H1 (cell line): ENCODE results near the gene MXD1. TPM values are rescaled to one million over a fixed set of nuclear protein-coding genes. Genes with fewer than 3 reads are reported as not detected.

Experiments used
- CTCF ChIA-PET: fragments of 300-600 bp; sonication (Branson Sonifier 250); formaldehyde crosslinking; loops from one replicate; lab custom pipeline; 2021; ENCODE audit not compliant: partially characterized antibody; lab: Charles Lee
- POLR2A ChIA-PET: fragments of 300-600 bp; sonication (Branson Sonifier 250); formaldehyde crosslinking; loops from one replicate; lab custom pipeline; 2021; ENCODE audit warnings: inconsistent platforms; ENCODE audit not compliant: partially characterized antibody; lab: Charles Lee
- DNase-seq, 2 experiments: peaks; one replicate each; pipeline versions ENCODE4 v3.0.0 to v3.0.0-alpha.2; 2010 to 2022; ENCODE audit warnings: low spot score in 2 of 2, low read depth in 1 of 2, mixed read lengths in 1 of 2
- FAIRE-seq: peaks from 2 replicates; lab custom pipeline; 2011; peaks lifted over from hg19 to GRCh38; lab: Jason Lieb, UNC
- H2AFZ ChIP-seq: 2 replicates; pipeline ENCODE4 v1.8.1; 2012; ENCODE audit warnings: low read length, inconsistent platforms
- H2AK5ac ChIP-seq: 2 replicates; pipeline ENCODE4 v1.6.1; 2013; ENCODE audit warnings: low read depth, low read length
- H2BK120ac ChIP-seq: replicated peaks from 2 replicates; pipeline ENCODE3; 2013; ENCODE audit warnings: low read depth, low read length, inconsistent platforms
- H2BK12ac ChIP-seq: 2 replicates; pipeline ENCODE4 v1.6.1; 2013; ENCODE audit warnings: low read depth, low read length
- H2BK15ac ChIP-seq: 2 replicates; pipeline ENCODE4 v1.6.1; 2013; ENCODE audit warnings: low read length
- H2BK20ac ChIP-seq: 2 replicates; pipeline ENCODE4 v1.6.1; 2013; ENCODE audit warnings: low read length
- H2BK5ac ChIP-seq: 2 replicates; pipeline ENCODE4 v1.6.1; 2013; ENCODE audit warnings: low read depth, low read length
- H3K14ac ChIP-seq: 2 replicates; pipeline ENCODE4 v1.6.1; 2013; ENCODE audit warnings: inconsistent platforms; ENCODE audit not compliant: insufficient read length
- H3K18ac ChIP-seq: 2 replicates; pipeline ENCODE4 v1.6.1; 2013; ENCODE audit warnings: low read length; ENCODE audit errors: extremely low read depth
- H3K23ac ChIP-seq: 2 replicates; pipeline ENCODE4 v1.6.1; 2013; ENCODE audit warnings: inconsistent platforms; ENCODE audit not compliant: insufficient read length
- H3K23me2 ChIP-seq: 2 replicates; pipeline ENCODE4 v1.6.1; 2013; ENCODE audit warnings: low read depth, low read length
- H3K27ac ChIP-seq: 2 replicates; pipeline ENCODE4 v1.6.1; 2011; ENCODE audit warnings: low read depth, low read length, inconsistent platforms
- H3K27me3 ChIP-seq, 4 experiments: replicated peaks in 1 of 4; 1 replicate in 1 of 4; 2 replicates in 3 of 4; pipeline versions ENCODE4 v1.6.1 to v1.8.1; 2011 to 2013; ENCODE audit warnings: low read length in 3 of 4, mild to moderate bottlenecking in 3 of 4, inconsistent platforms in 2 of 4, mixed read lengths in 2 of 4, moderate library complexity in 1 of 4; ENCODE audit not compliant: control insufficient read depth in 3 of 4, insufficient read depth in 3 of 4; ENCODE audit errors: extremely low read depth in 1 of 4
- H3K36me3 ChIP-seq, 4 experiments: 2 replicates each; pipeline versions ENCODE4 v1.6.1 to v1.8.1; 2011 to 2013; ENCODE audit warnings: mild to moderate bottlenecking in 4 of 4, low read length in 3 of 4, moderate library complexity in 2 of 4, control low read depth in 1 of 4, inconsistent platforms in 1 of 4; ENCODE audit not compliant: insufficient read depth in 4 of 4, control insufficient read depth in 2 of 4
- H3K4ac ChIP-seq: replicated peaks from 2 replicates; pipeline ENCODE3; 2013; ENCODE audit warnings: low read length, low read depth, mixed read lengths, inconsistent platforms; ENCODE audit not compliant: insufficient read length
- H3K4me1 ChIP-seq, 4 experiments: replicated peaks in 1 of 4; 1 replicate in 1 of 4; 2 replicates in 3 of 4; pipeline versions ENCODE4 v1.6.1 to v1.8.1; 2011 to 2013; ENCODE audit warnings: low read length in 3 of 4, inconsistent platforms in 2 of 4, mixed read lengths in 1 of 4; ENCODE audit not compliant: insufficient read depth in 4 of 4, control insufficient read depth in 3 of 4
- H3K4me2 ChIP-seq, 2 experiments: 2 replicates each; pipeline versions ENCODE4 v1.6.1 to v1.8.1; 2011 to 2013; ENCODE audit warnings: low read depth in 2 of 2, low read length in 2 of 2, control low read depth in 1 of 2, inconsistent platforms in 1 of 2, mild to moderate bottlenecking in 1 of 2; ENCODE audit not compliant: insufficient read depth in 1 of 2
- H3K4me3 ChIP-seq, 4 experiments: fragments of 200-600, 300-600 bp in 1 of 4; sonication (generic), shearing (Covaris generic), sonication (Bioruptor Twin) in 1 of 4; 2 replicates each; pipeline versions ENCODE4 v1.5.1 to v1.8.1; 2011 to 2016; ENCODE audit warnings: low read length in 4 of 4, low read depth in 3 of 4, control low read depth in 2 of 4, inconsistent platforms in 2 of 4, mild to moderate bottlenecking in 2 of 4, mixed read lengths in 1 of 4, moderate library complexity in 1 of 4; ENCODE audit not compliant: insufficient read depth in 2 of 4; ENCODE audit errors: extremely low read depth in 1 of 4
- H3K56ac ChIP-seq: replicated peaks from 2 replicates; pipeline ENCODE3; 2013; ENCODE audit warnings: low read depth, mild to moderate bottlenecking, mixed read lengths, low read length, inconsistent platforms; ENCODE audit not compliant: insufficient read length
- H3K79me1 ChIP-seq: 2 replicates; pipeline ENCODE4 v1.6.1; 2013; ENCODE audit warnings: low read depth, low read length, control low read depth
- H3K79me2 ChIP-seq, 2 experiments: 2 replicates each; pipeline versions ENCODE4 v1.6.1 to v1.8.1; 2012 to 2013; ENCODE audit warnings: low read length in 2 of 2, mild to moderate bottlenecking in 2 of 2, inconsistent platforms in 1 of 2; ENCODE audit not compliant: insufficient read depth in 2 of 2, control insufficient read depth in 1 of 2
- H3K9ac ChIP-seq, 4 experiments: replicated peaks in 1 of 4; 1 replicate in 1 of 4; 2 replicates in 3 of 4; pipeline versions ENCODE4 v1.6.1 to v1.8.1; 2011 to 2013; ENCODE audit warnings: low read depth in 3 of 4, low read length in 3 of 4, control low read depth in 2 of 4, mild to moderate bottlenecking in 2 of 4, moderate library complexity in 2 of 4, inconsistent platforms in 1 of 4; ENCODE audit errors: extremely low read depth in 1 of 4
- H3K9me3 ChIP-seq, 2 experiments: 2 replicates each; pipeline versions ENCODE4 v1.6.1 to v1.8.1; 2012 to 2013; ENCODE audit warnings: mild to moderate bottlenecking in 2 of 2, moderate library complexity in 2 of 2, control low read depth in 1 of 2, inconsistent platforms in 1 of 2, low read depth in 1 of 2, low read length in 1 of 2, mixed read lengths in 1 of 2; ENCODE audit not compliant: insufficient read depth in 2 of 2
- H4K20me1 ChIP-seq, 2 experiments: replicated peaks in 1 of 2; 2 replicates each; pipeline versions ENCODE3 to v1.8.1; 2011 to 2013; ENCODE audit warnings: inconsistent platforms in 2 of 2, low read length in 2 of 2, mild to moderate bottlenecking in 1 of 2; ENCODE audit not compliant: insufficient read depth in 2 of 2, control insufficient read depth in 1 of 2
- H4K5ac ChIP-seq: 2 replicates; pipeline ENCODE4 v1.6.1; 2013; ENCODE audit warnings: low read length, low read depth, mixed read lengths, inconsistent platforms; ENCODE audit not compliant: insufficient read length
- H4K8ac ChIP-seq: 2 replicates; pipeline ENCODE4 v1.8.0; 2013; ENCODE audit warnings: mild to moderate bottlenecking, moderate library complexity, low read length, inconsistent platforms; ENCODE audit not compliant: insufficient read depth; ENCODE audit errors: extremely low read depth
- H4K91ac ChIP-seq: replicated peaks from 2 replicates; pipeline ENCODE3; 2013; ENCODE audit warnings: low read length, mixed read lengths, inconsistent platforms; ENCODE audit not compliant: insufficient read length
- CREB1 ChIP-seq: IDR thresholded peaks from 2 replicates; pipeline ENCODE4 v1.6.1; 2012; ENCODE audit warnings: inconsistent platforms
- WGBS, 2 experiments: shearing (Covaris generic) in 1 of 2; methylation state at CpG; one replicate each; pipeline versions ENCODE4 v1.1.6 to v1.1.7; 2013 to 2015; ENCODE audit warnings: low lambda C conversion rate in 2 of 2, mixed read lengths in 2 of 2, inconsistent platforms in 1 of 2, low coverage in 1 of 2, missing lambda C conversion rate in 1 of 2; ENCODE audit not compliant: insufficient replicate concordance in 2 of 2, insufficient coverage in 1 of 2, insufficient read length in 1 of 2; ENCODE audit errors: extremely low coverage in 1 of 2, missing lambda C conversion rate in 1 of 2; 5-methylcytosine and 5-hydroxymethylcytosine counted together
- polyA plus RNA-seq, 7 experiments: library from polyadenylated mRNA; depleted of rRNA in 3 of 7; stranded (reverse) in 5 of 7; unstranded in 2 of 7; fragments of >200 nt in 5 of 7; fragments of 200-250 nt in 2 of 7; gene quantifications; 1 replicate in 5 of 7; 2 replicates in 1 of 7; 4 replicates in 1 of 7; pipeline versions ENCODE4 v1.2.1 to v1.2.3, GENCODE V29; 2011 to 2013; ENCODE audit warnings: missing spikeins in 2 of 7, mixed read lengths in 2 of 7
- total RNA-seq: library from RNA; stranded (reverse); fragmentation: NEBNext Ultra II Directional; extraction: Animal tissue kit (Norgen Biotek cat#: 25700); gene quantifications from 2 replicates; pipeline ENCODE4 v1.2.1, GENCODE V29; 2021

The MXD1 gene
- total and polyA plus RNA-seq, 2 of the 8 experiments (the other 6 are each of a cell fraction or from before 2014, with no cell fraction given) = 1.6 to 2.6 TPM

GRCh38 chr2:69958480-69958879 lies 43.6 kb downstream of the MXD1 start:
- H2BK120ac ChIP-seq = no peak overlapping the region
- 79% methylated on average over 6 of the region's 6 CpGs; no CpG with 5 or more reads in 1 of the 2 experiments for WGBS, 2 experiments
- no peaks in the 10 kb centered on the region for H3K79me1 ChIP-seq
- no peak overlapping the region for H2AFZ ChIP-seq
- TF ChIP-seq CREB1 = no peak
- no peak overlapping the region for H4K5ac ChIP-seq
- no peak overlapping the region for H2BK15ac ChIP-seq
- H3K23ac ChIP-seq = no peak overlapping the region
- no peaks in the 10 kb centered on the region for H3K23me2 ChIP-seq
- no peak overlapping the region for H3K18ac ChIP-seq
- FAIRE-seq (no peak), DNase-seq (no peak)
- no peak overlapping the region for H4K91ac ChIP-seq
- H3K36me3 ChIP-seq = no peaks in the 10 kb centered on the region
- ChIA-PET POLR2A (interaction anchor here (1.0 kb wide), 1 partner anchor 44 kb away, joined by 3 read pairs; no protein-coding TSS in a partner anchor), CTCF (interaction anchor here (0.6 kb wide), 1 partner anchor 20 kb away, joined by 4 read pairs; no protein-coding TSS in a partner anchor)
- H3K79me2 ChIP-seq = no peaks in the 10 kb centered on the region
- H3K9ac ChIP-seq = no peak overlapping the region
- H3K9me3 ChIP-seq = no peaks in the 10 kb centered on the region
- H4K8ac ChIP-seq = no peak overlapping the region
- no peak overlapping the region for H2BK12ac ChIP-seq
- H3K27ac ChIP-seq = no peak overlapping the region
- H3K14ac ChIP-seq = no peak overlapping the region
- no peak overlapping the region for H3K4ac ChIP-seq
- H4K20me1 ChIP-seq = no peaks in the 10 kb centered on the region
- no peaks in the 10 kb centered on the region for H3K27me3 ChIP-seq
- no peak overlapping the region for H2BK5ac ChIP-seq
- H2BK20ac ChIP-seq = no peak overlapping the region
- no peak overlapping the region for H2AK5ac ChIP-seq
- H3K4me3 ChIP-seq = no peak overlapping the region
- no peak overlapping the region for H3K56ac ChIP-seq
- H3K4me1 ChIP-seq = peaks cover 0 to 7% (median 0%) of the 10 kb centered on the region in 4 experiments; a peak in 1 of 7 replicates
- H3K4me2 ChIP-seq = no peak overlapping the region
